ENCODE data around the gene TRIM17.

GRCh38 chr1:228400237-228400651, 16.4 kb downstream of the TRIM17 start:
- TF ChIP-seq, protein P1, sequence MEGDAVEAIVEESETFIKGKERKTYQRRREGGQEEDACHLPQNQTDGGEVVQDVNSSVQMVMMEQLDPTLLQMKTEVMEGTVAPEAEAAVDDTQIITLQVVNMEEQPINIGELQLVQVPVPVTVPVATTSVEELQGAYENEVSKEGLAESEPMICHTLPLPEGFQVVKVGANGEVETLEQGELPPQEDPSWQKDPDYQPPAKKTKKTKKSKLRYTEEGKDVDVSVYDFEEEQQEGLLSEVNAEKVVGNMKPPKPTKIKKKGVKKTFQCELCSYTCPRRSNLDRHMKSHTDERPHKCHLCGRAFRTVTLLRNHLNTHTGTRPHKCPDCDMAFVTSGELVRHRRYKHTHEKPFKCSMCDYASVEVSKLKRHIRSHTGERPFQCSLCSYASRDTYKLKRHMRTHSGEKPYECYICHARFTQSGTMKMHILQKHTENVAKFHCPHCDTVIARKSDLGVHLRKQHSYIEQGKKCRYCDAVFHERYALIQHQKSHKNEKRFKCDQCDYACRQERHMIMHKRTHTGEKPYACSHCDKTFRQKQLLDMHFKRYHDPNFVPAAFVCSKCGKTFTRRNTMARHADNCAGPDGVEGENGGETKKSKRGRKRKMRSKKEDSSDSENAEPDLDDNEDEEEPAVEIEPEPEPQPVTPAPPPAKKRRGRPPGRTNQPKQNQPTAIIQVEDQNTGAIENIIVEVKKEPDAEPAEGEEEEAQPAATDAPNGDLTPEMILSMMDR (IDR thresholded peaks at IDR 0.05; ENCODE audit: low read length), result no peak
- TF ChIP-seq EZH2 (IDR thresholded peaks at IDR 0.05; ENCODE audit: borderline replicate concordance, low read length), result no peak
